Endometrial microvascular endothelial cells (primary cell): ENCODE data around the gene DLX6. TPM values are rescaled to one million over a fixed set of nuclear protein-coding genes. Genes with fewer than 3 reads are reported as not detected.

Source experiments
- in situ Hi-C: cut with HindIII; loops from 2 replicates; pipeline ENCODE4 v1.10.0; 2017; ENCODE audit warnings: low sequenced_read_pairs, low pct_unique_long_range_greater_than_20kb; ENCODE audit errors: inconsistent ontology term
- total RNA-seq: library from RNA; depleted of rRNA; stranded (reverse); fragments of >200 nt; gene quantifications from one replicate; pipeline ENCODE4 v1.2.3, GENCODE V29; 2015; ENCODE audit errors: inconsistent ontology term

The DLX6 gene
- total RNA-seq, 1 donor from 2014 or later = not detected

- in situ Hi-C loops = no loop called here
Measured at GRCh38 chr7:97006816-97007582, 1.6 kb downstream of the DLX6 start.

GRCh38 chr7:97007583-97007861 is 2.2 kb downstream of the DLX6 start:
- in situ Hi-C loops = no loop called here

GRCh38 chr7:97008275-97008917 is 3.0 kb downstream of the DLX6 start:
- in situ Hi-C loops = no loop called here

- in situ Hi-C loops = no loop called here
Measured at GRCh38 chr7:97009753-97010732, 4.7 kb downstream of the DLX6 start.

GRCh38 chr7:97011104-97011503 is 5.8 kb downstream of the DLX6 start:
- in situ Hi-C loops = no loop called here

- in situ Hi-C loops = no loop called here
Measured at GRCh38 chr7:97011536-97012364, 6.4 kb downstream of the DLX6 start.

- in situ Hi-C loops = no loop called here
Measured at GRCh38 chr7:97012365-97013133, 7.2 kb downstream of the DLX6 start.

GRCh38 chr7:97013134-97013844 is 7.9 kb downstream of the DLX6 start:
- in situ Hi-C loops = no loop called here

- in situ Hi-C loops = no loop called here
Measured at GRCh38 chr7:97013845-97014134, 8.4 kb downstream of the DLX6 start.

- in situ Hi-C loops = no loop called here
Measured at GRCh38 chr7:97014145-97014750, 8.9 kb downstream of the DLX6 start.

- in situ Hi-C loops = no loop called here
Measured at GRCh38 chr7:97015279-97015678, 9.9 kb downstream of the DLX6 start.

- in situ Hi-C loops = no loop called here
Measured at GRCh38 chr7:97015756-97016380, 10.5 kb downstream of the DLX6 start.

- in situ Hi-C loops = no loop called here
Measured at GRCh38 chr7:97016381-97017191, 11.2 kb downstream of the DLX6 start.

- in situ Hi-C loops = no loop called here
Measured at GRCh38 chr7:97017192-97018125, 12.1 kb downstream of the DLX6 start.

- in situ Hi-C loops = no loop called here
Measured at GRCh38 chr7:97018126-97018601, 12.8 kb downstream of the DLX6 start.
